DMS 273 (cell line): ENCODE results near the gene NANOG.
"Not testable (repeated sequence)": the region's sequence is repeated elsewhere in the genome, so short reads cannot be mapped to it uniquely, and the experiment has no call there.

ENCODE experiments used
- DNase-seq: peaks from one replicate; lab custom pipeline; 2025; ENCODE audit not compliant: unreplicated experiment; lab: John Stamatoyannopoulos, UW

Gene NANOG

DNA sequence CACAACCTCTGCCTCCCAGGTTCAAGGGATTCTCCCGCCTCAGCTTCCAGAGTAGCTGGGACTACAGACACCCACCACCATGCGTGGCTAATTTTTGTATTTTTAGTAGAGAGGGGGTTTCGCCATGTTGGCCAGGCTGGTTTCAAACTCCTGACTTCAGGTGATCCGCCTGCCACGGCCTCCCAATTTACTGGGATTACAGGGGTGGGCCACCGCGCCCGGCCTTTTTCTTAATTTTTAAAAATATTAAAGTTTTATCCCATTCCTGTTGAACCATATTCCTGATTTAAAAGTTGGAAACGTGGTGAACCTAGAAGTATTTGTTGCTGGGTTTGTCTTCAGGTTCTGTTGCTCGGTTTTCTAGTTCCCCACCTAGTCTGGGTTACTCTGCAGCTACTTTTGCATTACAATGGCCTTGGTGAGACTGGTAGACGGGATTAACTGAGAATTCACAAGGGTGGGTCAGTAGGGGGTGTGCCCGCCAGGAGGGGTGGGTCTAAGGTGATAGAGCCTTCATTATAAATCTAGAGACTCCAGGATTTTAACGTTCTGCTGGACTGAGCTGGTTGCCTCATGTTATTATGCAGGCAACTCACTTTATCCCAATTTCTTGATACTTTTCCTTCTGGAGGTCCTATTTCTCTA lies at the start of gene NANOG:
NANOG (plus strand) TSS at position 519 of the 645 bp plus-strand sequence. CDS start 213 bp downstream, outside the sequence.
- DNase-seq, result not testable (repeated sequence)

GRCh38 chr12:7747246-7747645 lies 42.0 kb upstream of the NANOG start, which contains the start of gene CLEC4C:
Gene CLEC4C, minus strand, starts transcription at chr12:7747375. Its CDS starts 27 bp downstream, at chr12:7747348.
- DNase-seq, result no peak

DNA sequence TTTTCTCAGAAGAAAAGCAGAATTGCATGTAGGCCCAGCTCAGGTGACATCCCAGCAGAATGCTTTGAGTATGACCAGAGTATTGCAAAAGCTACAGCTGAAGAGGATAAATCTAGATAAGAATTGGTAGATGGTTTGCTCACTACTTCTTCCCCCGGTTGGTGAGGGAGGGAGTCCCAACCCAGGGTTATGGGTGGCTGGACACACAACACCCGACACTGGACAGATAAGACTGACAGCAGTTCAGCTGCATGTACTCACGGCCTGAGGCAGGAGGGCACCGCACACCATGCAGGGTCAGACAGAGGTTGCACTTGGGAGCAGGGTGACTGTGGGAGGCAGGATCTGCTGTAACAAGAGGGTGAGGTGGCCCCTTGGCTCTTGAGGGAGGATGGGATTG lies 40.4 kb upstream of the NANOG start:
- no peak for DNase-seq

GRCh38 chr12:7749442-7749841 lies 39.8 kb upstream of the NANOG start:
- no peak for DNase-seq

- no peak for DNase-seq
Observed at GRCh38 chr12:7750350-7750749, 38.9 kb upstream of the NANOG start.

- no peak for DNase-seq
Observed at GRCh38 chr12:7751394-7751793, 37.8 kb upstream of the NANOG start.

GRCh38 chr12:7751941-7752922 lies 37.0 kb upstream of the NANOG start:
- not testable (repeated sequence) for DNase-seq

- DNase-seq, result not testable (repeated sequence)
Observed at GRCh38 chr12:7755668-7756067, 33.5 kb upstream of the NANOG start.

DNA sequence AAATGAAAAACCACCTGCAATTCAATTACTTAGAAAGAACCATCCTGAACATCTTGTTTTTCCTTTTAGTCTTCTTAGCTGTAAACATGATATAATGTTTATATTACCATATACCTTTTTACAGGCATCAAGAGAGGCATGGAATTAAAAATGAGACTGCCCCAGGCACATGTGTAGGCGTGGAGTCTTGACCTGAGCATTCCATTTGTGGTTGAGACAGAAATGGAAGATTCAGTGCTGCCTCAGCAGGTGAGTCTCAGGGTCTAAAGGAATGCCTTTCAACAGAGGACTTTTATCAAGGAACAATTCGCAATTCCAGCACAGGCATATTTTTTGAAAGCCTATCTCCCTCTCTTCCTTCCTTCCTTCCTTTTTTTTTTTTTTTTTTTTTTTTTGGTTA lies 32.2 kb upstream of the NANOG start:
- no peak for DNase-seq

- no peak for DNase-seq
Observed at GRCh38 chr12:7758766-7759140, 30.4 kb upstream of the NANOG start.

- DNase-seq, result no peak
Observed at GRCh38 chr12:7769999-7770398, 19.2 kb upstream of the NANOG start.

- DNase-seq, result no peak
Observed at GRCh38 chr12:7781274-7781673, 7.9 kb upstream of the NANOG start.

DNA sequence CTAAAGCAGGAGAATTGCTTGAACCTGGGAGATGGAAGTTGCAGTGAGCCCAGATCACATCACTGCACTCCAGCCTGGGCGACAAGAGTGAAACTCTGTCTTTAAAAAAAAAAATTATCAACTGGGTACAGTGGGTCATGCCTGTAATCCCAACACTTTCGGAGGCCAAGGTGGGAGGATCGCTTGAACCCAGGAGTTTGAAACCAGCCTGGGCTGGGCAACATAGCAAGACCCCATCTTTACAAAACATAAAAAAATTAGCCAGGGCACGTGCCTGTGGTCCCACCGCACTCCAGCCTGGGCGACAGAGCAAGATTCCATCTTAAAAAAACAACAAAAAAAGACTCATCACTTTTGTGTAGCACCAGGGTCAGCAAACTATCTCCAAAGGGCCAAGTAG lies 7.1 kb upstream of the NANOG start:
- no peak for DNase-seq

DNA sequence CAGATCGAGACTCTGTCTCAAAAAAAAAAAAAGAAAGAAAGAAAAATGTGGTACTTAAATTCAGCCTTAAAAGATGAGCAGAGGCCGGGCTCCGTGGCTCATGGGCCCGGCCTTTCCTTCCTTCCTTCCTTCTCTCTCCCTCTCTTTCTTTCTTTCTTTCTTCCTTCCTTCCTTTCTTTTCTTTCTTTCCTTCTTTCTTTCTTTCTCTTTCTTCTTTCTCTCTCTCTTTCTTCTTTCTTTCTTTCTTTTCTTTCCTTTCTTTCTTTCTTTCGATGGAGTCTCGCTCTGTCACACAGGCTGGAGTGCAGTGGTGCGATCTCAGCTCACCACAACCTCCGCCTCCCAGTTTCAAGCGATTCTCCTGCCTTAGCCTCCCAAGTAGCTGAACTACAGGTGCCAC lies 5.8 kb upstream of the NANOG start:
- not testable (repeated sequence) for DNase-seq

DNA sequence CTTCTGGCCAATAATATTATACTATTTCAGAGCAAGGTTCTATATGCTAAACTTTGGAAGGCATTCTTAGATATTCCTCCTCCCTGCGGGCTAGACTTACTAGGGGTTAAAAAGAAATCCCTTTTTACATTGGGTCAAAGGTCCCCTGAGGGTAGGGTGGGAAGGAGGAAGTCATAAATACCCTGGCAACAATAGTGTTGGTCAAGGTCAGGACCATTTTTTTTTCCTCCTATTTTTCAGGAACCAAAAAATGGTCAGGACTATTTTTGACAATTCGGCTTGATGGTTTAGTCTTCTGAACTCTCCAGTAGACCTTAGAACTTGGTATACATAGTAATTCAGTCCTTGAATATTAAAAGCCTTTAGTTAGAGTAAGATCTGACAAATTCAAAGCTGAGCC lies 4.5 kb upstream of the NANOG start:
- DNase-seq, result no peak

DNA sequence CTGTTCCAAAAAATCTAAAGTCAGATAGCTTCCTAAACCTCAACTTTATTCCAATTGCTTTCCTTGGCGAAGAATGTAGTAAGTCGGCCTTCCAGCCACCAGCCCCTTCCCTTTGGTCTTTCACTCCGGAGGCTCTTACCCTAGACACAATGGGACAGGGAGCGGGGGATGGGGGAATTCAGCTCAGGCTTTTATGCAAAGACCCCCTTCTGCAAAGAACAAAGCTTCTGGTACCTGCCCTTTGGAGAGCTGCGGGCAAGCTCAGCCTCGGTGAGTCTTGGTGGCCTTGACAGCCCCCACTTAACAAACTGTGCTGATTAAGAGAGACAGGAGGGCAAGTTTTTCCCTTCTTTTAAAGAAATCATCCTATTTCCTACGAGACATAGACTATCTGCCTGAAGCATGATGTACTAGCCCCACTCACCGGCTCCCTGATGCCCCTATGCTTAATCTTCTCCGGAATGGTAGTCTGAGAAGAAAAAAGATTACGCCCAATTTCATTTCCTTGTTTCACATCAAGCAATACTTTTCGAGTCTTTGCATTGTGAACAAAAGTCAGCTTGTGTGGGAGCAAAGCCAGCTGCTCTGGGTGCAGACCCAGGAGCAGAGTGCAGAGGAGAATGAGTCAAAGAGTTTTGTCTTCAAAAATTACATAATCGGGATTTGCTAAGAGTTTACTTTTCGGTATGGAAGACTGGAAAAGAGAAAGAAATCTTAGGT lies 1.5 kb upstream of the NANOG start:
- no peak for DNase-seq

DNA sequence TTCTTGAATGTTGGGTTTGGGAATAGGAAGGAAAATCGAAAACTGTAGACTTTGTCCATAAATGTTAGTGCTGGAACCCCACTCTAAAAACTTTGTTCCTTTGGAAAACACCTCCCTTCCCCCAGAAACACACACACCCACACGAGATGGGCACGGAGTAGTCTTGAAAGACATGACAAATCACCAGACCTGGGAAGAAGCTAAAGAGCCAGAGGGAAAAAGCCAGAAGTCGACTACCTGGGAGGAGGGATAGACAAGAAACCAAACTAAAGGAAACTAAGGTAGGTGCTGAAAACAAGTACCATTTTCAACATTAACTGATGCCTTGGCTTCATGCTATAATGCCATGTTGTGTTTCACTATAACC lies 925 bp upstream of the NANOG start:
- DNase-seq, result no peak

DNA sequence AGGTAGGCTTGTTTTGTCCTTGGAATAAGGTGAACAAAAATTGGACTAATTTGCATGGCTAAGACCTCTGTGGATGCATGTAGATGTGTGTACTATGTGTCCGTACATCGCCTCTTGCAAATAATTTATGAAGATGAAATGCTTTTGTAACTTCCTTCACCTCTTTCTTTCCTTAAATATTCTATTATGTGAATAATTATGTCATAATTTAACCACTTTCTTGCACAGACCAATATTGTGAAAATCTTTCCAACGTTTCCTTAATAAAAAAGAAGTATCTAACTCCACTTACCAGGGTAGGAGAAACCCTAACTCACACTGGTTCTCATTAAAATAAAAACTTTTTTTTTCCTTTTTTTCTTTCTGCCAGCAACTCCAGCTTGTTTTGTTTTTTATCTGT lies 4.0 kb downstream of the NANOG start:
- no peak for DNase-seq

- not testable (repeated sequence) for DNase-seq
Observed at GRCh38 chr12:7797269-7797668, 8.1 kb downstream of the NANOG start.

GRCh38 chr12:7797698-7798398 lies 8.6 kb downstream of the NANOG start:
- DNase-seq, result no peak

DNA sequence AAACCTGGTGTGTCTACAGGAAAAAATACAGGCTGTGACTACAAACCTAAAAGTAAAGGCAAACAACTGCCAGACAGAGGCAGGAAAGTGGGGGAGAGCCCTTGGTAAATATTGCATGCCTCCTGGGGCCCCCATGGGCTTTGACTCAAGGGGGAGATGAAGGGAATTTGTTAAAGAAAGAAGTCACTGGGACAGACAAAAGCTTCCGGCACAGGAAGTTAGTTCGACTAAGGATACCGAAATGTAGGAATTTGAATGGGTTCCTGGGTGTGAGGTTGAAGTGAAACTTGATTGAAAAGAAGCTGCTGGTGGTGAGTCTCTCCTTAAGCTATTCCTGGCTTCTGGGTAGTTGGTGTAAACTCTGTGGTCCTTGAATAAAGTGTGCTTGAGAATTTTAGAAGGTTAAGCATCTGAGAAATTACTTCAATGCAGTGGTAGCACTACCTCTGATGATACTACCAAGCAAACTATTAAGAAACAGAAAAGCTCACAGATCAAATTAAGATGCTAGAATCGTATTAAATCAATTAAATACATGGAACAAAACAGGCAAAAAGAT lies 9.6 kb downstream of the NANOG start:
- not testable (repeated sequence) for DNase-seq
